HG03159 (cell line): ENCODE results near the gene P2RX5.
"Not testable (repeated sequence)": the region's sequence is repeated elsewhere in the genome, so short reads cannot be mapped to it uniquely, and the experiment has no call there.

ENCODE experiments used
- ATAC-seq: cut with Tn5 transposase; IDR thresholded peaks from one replicate; pipeline ENCODE4 v1.9.1; 2021; ENCODE audit warnings: mild to moderate bottlenecking, moderate library complexity; ENCODE audit not compliant: unreplicated experiment

Gene P2RX5, protein sequence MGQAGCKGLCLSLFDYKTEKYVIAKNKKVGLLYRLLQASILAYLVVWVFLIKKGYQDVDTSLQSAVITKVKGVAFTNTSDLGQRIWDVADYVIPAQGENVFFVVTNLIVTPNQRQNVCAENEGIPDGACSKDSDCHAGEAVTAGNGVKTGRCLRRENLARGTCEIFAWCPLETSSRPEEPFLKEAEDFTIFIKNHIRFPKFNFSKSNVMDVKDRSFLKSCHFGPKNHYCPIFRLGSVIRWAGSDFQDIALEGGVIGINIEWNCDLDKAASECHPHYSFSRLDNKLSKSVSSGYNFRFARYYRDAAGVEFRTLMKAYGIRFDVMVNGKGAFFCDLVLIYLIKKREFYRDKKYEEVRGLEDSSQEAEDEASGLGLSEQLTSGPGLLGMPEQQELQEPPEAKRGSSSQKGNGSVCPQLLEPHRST

DNA sequence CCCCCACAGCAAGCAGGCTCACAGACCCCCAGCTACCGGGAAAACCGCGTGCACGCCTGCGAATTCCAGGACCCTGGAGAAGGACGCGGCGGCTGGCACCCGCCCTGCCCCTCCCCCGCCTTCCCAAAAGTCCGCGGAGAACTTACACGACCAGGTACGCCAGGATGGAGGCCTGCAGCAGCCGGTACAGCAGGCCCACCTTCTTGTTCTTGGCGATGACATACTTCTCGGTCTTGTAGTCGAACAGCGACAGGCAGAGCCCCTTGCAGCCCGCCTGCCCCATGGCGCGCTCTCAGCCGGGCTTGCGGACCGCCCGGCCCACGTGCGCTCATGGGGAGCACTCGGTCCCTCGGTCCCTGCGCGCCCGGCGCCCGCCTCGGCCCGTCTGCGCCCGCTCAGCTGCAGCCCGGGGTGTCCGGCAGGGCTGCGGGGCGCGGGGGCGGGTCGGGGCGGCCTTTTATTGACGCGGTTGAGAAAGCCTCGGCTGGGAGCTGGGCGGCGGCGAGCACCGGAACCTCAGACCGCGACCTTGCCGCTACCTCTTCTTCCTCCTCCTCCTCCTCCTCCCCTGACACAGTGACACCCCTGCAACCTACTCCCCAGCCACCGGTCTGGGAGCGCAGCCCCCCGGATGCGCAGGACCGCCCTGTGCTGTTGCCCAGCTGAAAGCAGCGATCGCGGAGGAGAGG lies at the start of gene P2RX5:
P2RX5 (minus strand) TSS at position 433 of the 689 bp plus-strand sequence; CDS start at position 283, 150 bp downstream.
- no peak for ATAC-seq

DNA sequence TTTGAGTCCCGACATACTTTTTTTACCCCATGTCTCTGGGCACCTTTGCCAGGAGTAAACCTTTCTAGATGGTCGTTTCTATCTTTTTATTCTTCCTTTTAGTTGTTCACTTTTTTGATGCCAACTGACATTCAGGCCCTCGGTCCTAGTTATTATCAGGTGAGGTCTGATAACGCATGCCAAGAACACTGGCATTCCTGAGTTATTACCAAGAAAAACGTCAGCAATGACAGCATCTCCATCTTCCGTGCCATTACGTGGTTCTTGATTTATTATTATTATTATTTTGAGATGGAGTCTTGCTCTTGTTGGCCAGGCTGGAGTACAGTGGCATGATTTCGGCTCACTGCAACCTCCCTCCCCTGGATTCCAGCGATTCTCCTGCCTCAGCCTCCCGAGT lies 49.1 kb upstream of the P2RX5 start:
- no peak for ATAC-seq

DNA sequence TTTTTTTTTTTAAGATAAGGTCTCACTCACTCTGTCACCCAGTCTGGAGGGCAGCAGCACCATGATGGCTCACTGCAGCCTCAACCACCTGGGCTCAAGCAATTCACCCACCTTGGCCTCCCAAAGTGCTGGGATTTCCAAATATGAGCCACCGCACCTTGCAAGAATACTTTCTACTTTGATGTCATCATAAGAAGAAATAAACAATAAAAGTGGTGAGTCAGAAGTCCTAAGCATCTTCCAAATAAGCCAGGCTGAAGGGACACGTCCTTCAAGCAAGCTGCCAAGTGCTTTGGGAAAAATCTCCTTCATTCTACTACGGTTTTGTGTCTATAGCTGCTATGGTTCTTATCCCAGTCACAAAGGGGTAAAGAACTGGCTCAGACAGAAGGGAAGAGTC lies 48.1 kb upstream of the P2RX5 start:
- no peak for ATAC-seq

DNA sequence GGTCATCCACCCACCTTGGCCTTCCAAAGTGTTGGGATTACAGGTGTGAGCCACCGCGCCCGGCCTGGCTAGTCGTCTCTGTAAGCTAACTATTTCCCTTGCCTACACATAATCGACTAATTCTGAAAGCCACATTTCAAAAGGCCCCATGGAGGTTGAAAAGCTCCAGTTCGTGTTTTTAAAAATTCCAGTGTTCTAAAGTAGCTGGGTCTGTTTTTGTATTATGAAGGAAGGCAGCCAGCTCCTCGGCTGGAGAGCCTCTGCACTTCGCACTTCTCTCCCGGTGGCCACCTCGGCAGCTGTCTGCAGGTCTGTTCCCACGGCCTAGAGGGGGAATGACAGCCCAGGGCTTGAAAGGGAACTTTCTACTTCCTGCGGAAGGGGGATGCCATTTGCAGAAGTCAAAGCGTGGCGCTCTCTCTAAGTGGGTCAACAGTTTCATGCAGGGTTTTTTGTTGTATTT lies 44.7 kb upstream of the P2RX5 start:
- ATAC-seq = no peak

DNA sequence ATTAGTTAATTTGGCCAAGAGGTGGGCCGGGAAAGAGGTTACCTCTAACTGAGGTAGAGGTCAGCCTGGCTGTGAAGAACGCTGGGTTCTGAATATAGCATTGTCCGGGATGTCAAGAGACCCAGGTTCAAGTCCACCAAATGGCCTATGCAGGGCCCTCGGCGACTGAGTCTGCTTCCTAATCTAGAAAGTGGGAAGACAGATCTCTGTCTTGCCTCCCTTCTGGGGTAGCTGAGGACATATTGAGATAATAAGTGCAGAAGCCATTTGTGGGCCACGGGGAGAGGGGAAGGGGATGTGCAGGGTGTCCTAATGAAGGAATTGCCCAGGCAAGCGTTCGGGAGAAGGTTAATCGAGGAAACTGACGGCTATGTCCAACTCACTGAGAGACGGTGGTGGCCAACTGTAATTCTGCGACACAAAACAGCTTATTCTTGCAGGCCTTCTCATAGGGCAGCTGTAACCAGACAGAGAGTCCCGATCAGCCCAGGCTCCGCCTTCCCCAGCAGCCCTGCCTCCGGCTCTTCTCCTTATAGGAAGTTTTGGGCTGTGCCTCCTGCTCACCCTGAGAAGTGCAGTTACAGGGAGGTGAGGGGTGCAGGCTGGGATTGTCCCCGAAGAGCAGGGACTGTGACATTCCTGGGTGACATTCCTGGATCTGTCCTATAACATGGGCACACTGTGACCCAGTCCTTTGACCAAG lies 43.6 kb upstream of the P2RX5 start:
- no peak for ATAC-seq

DNA sequence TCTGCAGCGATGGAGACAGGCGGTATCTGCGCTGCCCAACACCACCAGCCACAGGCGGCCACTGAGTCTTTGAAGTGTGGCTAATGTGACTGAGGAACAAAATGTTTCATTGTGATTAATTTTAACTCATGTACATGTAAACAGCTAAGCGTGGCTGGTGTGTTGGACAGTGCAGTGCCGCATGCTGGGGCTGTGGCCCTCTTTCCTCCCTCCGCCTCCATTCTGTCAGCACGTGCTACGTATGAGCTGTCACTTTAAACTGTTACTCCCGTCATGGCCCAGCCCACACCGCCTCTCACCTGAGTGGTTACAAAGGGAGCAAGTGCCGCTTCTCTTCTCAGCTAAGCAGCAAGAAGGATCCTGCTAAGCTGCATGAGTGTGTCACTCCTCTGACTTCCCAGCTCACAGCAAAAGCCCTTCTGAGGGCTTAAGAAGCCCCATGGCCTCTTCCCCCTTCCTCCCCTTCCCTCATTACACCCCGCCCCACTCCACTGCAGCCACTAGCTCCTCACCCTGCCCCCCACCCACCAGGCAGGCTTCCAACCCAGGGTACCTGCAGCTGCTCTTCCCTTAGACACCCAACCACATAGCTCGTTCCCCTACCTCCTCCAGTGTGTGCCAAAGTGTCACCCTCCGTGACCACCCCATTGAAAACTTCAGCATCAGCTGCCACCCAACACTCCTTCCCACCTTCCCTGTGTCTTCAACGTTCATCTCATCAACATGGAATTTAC lies 42.8 kb upstream of the P2RX5 start:
- ATAC-seq = no peak

DNA sequence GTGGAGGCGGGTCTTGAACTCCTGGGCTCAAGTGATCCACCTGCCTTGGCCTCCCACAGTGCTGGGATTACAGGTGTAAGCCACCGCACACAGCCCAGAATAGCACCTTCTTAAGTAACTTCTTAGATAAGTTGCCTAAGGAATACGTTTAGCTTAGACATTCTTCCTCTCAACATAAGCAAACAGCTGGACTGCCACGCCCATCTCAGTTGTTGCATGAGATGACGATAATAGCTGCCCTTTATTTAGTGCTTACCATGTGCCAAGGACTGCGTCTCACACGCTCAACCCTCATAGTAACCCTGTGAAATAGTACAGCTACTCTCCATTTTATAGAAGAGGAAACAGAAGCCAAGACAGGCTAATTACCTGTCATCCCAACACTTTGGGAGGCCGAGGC lies 39.6 kb upstream of the P2RX5 start:
- no peak for ATAC-seq

DNA sequence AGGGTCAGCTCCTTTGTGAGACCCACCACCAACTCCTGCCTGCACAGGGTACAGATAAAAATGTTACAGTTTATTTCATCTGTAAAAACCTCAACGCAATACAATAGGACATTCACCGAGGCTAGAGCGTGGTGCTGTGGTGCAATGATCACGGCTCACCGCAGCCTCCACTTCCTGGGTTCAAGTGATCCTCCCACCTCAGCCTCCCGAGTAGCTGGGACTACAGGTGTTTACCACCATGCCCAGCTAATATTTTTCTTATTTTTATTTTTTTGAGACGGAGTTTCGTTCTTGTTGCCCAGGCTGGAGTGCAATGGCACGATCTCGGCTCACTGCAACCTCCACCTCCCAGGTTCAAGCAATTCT lies 38.9 kb upstream of the P2RX5 start:
- not testable (repeated sequence) for ATAC-seq

DNA sequence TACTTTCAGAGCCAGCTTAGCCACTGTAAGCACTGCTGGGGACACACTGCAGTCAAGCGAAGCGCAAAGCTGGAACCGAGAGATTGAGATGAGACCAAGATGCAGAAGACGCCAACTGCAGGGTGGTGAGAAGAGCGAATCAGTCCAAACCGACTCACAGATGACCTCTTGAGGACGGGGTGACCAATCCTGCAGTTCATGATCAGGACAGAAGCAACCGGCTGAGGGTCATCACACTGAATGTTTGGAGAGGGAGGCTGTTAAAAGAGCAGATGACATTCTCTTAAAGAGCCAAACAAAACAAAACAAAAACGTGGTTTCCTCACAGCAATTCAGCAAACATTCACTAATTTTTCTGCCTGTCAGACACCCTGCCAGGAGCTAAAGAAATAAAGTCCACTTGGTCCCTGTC lies 36.3 kb upstream of the P2RX5 start:
- ATAC-seq = no peak

DNA sequence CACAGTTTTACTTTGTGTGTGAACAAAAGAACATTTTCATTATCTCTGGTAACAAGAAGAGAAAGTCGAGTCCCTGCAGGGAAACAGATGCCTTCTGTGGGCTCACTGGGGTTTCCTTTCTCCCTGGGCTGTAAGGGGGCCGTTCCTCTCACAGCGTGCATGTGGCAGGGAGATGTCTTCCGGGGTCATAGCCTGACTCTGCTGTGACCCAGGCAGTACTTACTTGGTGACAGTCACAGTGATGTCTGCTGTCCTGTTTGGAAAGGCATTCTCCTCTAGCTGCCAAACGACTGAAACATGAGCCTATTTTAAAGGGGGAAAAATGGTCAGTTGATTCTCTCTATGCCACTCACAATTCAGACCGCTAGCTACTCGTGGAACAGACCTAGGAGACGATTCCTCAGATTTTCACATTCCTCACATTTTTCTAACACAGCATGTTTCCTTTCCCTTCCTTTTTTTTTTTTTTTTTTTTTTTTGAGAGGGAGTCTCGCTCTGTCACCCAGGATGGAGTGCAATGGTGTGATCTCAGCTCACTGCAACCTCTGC lies 35.0 kb upstream of the P2RX5 start:
- no peak for ATAC-seq

DNA sequence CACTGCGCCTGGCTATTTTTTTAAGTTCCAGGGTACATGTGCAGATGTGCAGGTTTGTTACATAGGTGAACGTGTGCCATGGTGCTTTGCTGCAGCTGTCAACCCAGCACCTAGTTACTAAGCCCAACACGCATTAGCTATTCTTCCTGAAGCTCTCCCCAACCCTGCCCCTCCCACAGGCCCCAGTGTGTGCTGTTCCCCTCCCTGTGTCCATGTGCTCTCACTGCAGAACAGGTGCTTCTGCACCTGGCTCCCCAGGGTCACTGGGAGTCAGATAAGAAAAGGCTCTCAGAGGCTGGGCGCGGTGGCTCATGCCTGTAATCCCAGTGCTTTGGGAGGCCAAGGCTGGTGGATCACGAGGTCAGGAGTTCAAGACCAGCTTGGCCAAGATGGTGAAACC lies 33.9 kb upstream of the P2RX5 start:
- no peak for ATAC-seq

DNA sequence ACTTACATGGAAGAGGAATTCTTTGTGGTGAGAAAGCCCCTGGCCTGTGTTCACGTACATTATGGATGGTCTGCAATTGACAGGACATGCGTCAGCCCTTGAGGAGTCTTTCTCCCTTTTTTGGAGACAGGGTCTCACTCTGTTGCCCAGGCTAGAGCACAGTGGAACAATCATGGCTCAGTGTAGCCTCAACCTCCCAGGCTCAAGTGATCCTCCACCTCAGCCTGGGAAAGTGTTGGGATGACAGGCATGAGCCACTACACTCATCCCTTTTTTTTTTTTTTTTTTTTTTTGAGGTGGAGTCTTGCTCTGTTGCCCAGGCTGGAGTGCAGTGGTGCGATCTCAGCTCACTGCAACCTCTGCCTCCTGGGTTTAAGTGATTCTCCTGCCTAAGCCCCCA lies 32.1 kb upstream of the P2RX5 start:
- ATAC-seq = not testable (repeated sequence)

DNA sequence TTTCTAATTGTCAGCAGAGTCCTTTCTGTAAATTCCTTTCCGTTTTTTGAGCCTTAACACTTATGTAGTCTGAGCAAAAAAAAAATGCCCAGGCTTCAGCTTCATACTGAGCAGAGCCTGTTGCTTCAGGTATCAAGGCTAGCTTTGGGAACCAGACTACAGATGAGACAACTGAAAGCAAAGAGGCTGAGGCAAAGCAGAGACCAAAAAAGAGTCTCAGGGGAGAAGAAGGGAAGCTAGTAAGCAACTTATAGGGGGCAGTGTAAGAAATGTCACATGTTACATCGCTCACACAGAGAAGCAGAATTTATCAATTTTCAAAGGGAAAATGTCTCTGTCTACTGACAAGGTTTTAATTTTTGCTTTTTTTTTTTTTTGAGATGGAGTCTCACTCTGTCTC lies 31.1 kb upstream of the P2RX5 start:
- ATAC-seq = no peak

DNA sequence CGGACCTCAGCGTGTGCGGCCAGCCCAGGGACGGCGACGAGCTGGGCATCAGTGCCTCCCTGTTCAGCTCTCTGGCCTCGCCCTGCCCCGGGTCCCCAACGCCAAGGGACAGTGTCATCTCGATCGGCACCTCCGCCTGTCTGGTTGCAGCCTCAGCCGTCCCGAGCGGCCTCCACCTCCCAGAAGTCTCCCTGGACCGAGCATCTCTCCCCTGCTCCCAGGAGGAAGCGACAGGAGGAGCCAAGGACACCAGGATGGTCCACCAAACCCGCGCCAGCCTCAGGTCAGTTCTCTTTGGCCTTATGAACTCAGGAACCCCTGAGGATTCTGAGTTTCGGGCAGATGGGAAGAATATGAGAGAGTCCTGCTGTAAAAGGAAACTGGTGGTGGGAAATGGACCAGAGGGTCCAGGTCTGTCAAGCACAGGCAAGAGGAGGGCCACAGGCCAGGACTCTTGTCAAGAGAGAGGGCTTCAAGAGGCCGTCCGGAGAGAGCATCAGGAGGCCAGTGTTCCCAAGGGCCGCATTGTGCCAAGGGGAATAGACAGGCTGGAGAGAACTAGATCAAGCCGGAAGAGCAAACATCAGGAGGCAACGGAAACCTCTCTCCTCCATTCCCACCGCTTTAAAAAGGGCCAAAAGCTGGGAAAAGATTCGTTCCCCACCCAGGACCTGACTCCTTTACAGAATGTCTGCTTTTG lies 28.6 kb upstream of the P2RX5 start:
- peak; percentile 15 for ATAC-seq

DNA sequence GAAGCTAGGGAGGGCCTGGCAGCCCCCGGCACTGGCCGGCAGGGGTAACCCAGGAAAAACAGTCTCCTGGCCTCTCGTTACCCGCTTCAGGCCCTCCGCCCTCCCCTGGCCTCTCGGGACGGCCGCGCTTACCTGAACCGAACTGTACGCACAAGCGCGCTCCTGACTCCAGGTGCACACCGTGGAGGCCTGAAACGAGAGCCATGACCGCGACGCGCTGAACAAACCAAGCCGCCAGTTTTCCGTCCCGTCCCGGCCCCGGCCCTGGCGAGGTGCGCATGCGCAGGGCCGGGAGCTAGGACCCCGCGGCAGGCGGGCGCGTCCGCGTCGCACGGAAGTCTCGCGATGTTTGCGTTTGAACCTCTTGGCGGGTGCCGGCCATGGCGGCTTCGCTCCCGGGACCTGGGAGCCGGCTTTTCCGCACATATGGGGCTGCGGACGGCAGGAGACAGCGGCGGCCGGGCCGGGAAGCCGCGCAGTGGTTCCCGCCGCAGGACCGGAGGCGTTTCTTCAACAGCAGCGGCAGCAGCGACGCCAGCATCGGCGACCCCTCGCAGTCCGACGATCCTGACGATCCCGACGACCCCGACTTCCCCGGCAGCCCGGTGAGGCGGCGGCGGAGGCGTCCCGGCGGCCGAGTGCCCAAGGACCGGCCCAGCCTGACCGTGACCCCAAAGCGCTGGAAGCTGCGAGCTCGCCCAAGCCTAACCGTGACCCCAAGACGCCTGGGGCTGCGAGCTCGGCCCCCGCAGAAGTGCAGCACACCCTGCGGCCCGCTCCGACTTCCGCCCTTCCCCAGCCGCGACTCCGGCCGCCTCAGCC lies 27.8 kb upstream of the P2RX5 start, which contains the start of gene HASPIN:
HASPIN (plus strand) TSS at position 348 of the 822 bp plus-strand sequence; CDS start at position 381, 33 bp downstream.
- ATAC-seq = peak; percentile 76

DNA sequence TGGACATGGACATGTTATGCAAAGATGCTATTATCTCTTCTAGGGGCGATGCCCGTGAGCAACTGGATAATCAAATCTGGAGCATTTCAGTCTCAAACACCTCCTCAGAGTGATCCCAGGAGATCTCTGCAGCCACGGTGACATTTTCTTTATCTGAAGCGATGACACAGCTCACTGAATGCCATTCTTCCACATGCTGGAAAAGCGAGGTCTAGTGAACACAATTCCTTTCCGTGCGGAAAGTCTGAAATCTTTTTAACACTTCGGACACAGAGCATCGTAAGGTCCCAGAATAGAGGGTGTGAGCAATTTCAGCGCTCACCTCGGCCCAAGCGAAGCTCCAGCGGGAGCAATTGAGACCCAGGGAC lies 27.2 kb upstream of the P2RX5 start:
- ATAC-seq = no peak

DNA sequence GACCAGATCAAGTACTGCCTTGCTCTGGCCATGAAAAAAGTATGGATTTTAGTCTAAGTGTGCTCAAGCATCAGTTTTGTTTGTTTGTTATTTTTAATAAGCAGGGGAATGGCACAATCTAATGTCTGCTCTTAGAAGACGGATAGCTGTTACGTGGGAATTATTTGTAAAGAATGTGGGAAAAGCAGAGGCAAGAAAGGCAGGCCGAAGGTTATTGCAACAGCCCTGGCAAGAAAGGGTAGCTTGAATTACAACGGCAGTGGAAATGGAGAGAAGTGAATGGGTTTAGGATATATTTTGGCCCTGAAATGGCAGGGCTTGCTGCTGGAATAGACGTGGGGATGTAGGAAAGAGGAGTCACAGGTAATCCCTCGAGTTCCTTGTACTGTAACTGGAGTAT lies 26.8 kb upstream of the P2RX5 start:
- ATAC-seq = no peak

DNA sequence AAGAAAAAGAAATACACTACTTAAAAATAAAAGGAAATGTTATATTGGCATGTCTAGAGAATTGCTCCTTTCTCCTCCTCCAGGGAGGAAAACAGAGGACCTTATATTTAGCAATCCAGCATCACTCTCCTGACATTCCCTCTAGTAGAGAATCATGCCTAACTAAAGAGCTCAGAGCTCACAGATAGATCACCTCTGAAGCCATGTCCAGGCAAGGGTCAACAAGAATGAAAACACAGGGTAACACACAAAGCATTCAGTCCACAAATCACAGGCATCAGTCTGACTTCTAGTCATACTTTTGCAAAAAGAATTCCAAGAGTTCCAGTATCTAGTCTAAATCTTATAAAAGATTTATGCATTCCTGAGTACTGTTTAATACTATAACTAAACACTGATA lies 23.3 kb upstream of the P2RX5 start:
- no peak for ATAC-seq

DNA sequence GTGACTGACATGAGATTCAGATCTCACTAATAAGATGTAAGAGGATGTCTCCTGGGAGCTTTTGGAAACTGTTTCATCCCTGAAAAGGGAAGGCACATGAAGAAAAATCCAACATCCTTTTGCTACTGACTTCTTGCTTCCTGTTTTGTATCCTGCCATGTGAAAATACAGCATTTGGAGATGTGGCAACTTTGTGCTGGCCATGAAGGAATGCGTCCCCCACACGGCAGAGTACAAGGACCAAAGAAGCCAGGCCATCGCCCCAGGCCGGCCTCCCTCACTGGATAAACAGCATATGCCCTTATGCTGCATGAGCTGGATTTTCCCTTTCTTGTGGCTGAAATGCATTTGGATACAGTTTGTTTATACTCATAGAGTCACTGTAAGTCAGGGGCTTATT lies 22.2 kb upstream of the P2RX5 start:
- no peak for ATAC-seq
